Loucy (cell line): ENCODE data around the gene DIDO1.

ENCODE experiments used
- H2AFZ ChIP-seq: fragments of 200-600 bp; sonication (generic); 2 replicates; pipeline ENCODE4 v1.6.0; 2016; ENCODE audit warnings: antibody characterized with exemption, mild to moderate bottlenecking, low read length, moderate library complexity
- H3F3A ChIP-seq: fragments of 200-600 bp; 2 replicates; pipeline ENCODE4 v1.6.0; 2016; ENCODE audit warnings: antibody characterized with exemption, low read depth, mild to moderate bottlenecking
- H3K27me3 ChIP-seq: fragments of 200-600 bp; sonication (generic); 2 replicates; pipeline ENCODE4 v1.6.1; 2014; ENCODE audit warnings: low read length, mild to moderate bottlenecking; ENCODE audit not compliant: insufficient read depth, poor library complexity, severe bottlenecking
- H3K36me3 ChIP-seq: fragments of 200-600 bp; sonication (generic); 2 replicates; pipeline ENCODE4 v1.6.1; 2016; ENCODE audit warnings: low read length; ENCODE audit not compliant: insufficient read depth
- H3K4me1 ChIP-seq: fragments of 200-600 bp; sonication (generic); 2 replicates; pipeline ENCODE4 v1.5.1; 2014; ENCODE audit warnings: low read length, mild to moderate bottlenecking; ENCODE audit not compliant: insufficient read depth, poor library complexity, severe bottlenecking
- H3K4me2 ChIP-seq: fragments of 200-600 bp; sonication (generic); 2 replicates; pipeline ENCODE4 v1.6.0; 2014; ENCODE audit warnings: antibody characterized with exemption, low read length, low read depth, mild to moderate bottlenecking; ENCODE audit not compliant: poor library complexity, severe bottlenecking
- H3K4me3 ChIP-seq: fragments of 200-600 bp; sonication (generic); 2 replicates; pipeline ENCODE4 v1.5.1; 2014; ENCODE audit warnings: low read length, mild to moderate bottlenecking, mixed read lengths; ENCODE audit not compliant: poor library complexity, severe bottlenecking
- H3K79me2 ChIP-seq: fragments of 200-600 bp; sonication (generic); 2 replicates; pipeline ENCODE4 v1.6.1; 2014; ENCODE audit warnings: low read length; ENCODE audit not compliant: insufficient read depth
- H3K9ac ChIP-seq: fragments of 200-600 bp; sonication (generic); 2 replicates; pipeline ENCODE4 v1.6.0; 2014; ENCODE audit warnings: mild to moderate bottlenecking, low read depth, low read length, moderate library complexity; ENCODE audit not compliant: poor library complexity, severe bottlenecking
- H3K9me2 ChIP-seq: fragments of 200-600 bp; sonication (generic); replicated peaks from 2 replicates; pipeline ENCODE4 v1.6.1; 2016; ENCODE audit warnings: low read depth, low read length, mixed read lengths
- H3K9me3 ChIP-seq: fragments of 200-600 bp; sonication (generic); 2 replicates; pipeline ENCODE4 v1.6.1; 2014; ENCODE audit warnings: mild to moderate bottlenecking, antibody characterized with exemption, low read length, low read depth; ENCODE audit not compliant: insufficient read depth
- H4K20me1 ChIP-seq: fragments of 200-600 bp; sonication (generic); 2 replicates; pipeline ENCODE4 v1.6.0; 2014; ENCODE audit warnings: antibody characterized with exemption, low read length, mild to moderate bottlenecking; ENCODE audit not compliant: insufficient read depth, poor library complexity, severe bottlenecking
- EZH2phosphoT487 ChIP-seq: fragments of 200-600 bp; IDR thresholded peaks from 2 replicates; pipeline ENCODE4 v1.6.1; 2018; ENCODE audit warnings: antibody characterized with exemption, mild to moderate bottlenecking, moderate library complexity, borderline replicate concordance
- TF ChIP-seq, protein P1 (sequence below): fragments of 200-600 bp; sonication (generic); conservative IDR thresholded peaks from 2 replicates; pipeline ENCODE4 v1.5.1; 2014; ENCODE audit warnings: mild to moderate bottlenecking, antibody characterized with exemption, low read length

The DIDO1 gene

GRCh38 chr20:62888406-62888805 lies 37.9 kb downstream of the DIDO1 start:
- no peak overlapping the region for H2AFZ ChIP-seq
- no peaks in the 10 kb centered on the region for H3K27me3 ChIP-seq
- no peaks in the 10 kb centered on the region for H4K20me1 ChIP-seq
- no peaks in the 10 kb centered on the region for H3K9me3 ChIP-seq
- no peaks in the 10 kb centered on the region for H3K4me1 ChIP-seq
- no peak overlapping the region for H3K4me3 ChIP-seq
- H3F3A ChIP-seq, result no peaks in the 10 kb centered on the region
- no peaks in the 10 kb centered on the region for H3K79me2 ChIP-seq
- TF ChIP-seq, protein P1, sequence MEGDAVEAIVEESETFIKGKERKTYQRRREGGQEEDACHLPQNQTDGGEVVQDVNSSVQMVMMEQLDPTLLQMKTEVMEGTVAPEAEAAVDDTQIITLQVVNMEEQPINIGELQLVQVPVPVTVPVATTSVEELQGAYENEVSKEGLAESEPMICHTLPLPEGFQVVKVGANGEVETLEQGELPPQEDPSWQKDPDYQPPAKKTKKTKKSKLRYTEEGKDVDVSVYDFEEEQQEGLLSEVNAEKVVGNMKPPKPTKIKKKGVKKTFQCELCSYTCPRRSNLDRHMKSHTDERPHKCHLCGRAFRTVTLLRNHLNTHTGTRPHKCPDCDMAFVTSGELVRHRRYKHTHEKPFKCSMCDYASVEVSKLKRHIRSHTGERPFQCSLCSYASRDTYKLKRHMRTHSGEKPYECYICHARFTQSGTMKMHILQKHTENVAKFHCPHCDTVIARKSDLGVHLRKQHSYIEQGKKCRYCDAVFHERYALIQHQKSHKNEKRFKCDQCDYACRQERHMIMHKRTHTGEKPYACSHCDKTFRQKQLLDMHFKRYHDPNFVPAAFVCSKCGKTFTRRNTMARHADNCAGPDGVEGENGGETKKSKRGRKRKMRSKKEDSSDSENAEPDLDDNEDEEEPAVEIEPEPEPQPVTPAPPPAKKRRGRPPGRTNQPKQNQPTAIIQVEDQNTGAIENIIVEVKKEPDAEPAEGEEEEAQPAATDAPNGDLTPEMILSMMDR, result no peak
- TF ChIP-seq EZH2phosphoT487, result no peak
- no peak overlapping the region for H3K4me2 ChIP-seq
- H3K36me3 ChIP-seq, result peaks cover 58% of the 10 kb centered on the region; the same call in 1 of the 2 replicates
- no peaks in the 10 kb centered on the region for H3K9me2 ChIP-seq
- H3K9ac ChIP-seq, result no peak overlapping the region

DNA sequence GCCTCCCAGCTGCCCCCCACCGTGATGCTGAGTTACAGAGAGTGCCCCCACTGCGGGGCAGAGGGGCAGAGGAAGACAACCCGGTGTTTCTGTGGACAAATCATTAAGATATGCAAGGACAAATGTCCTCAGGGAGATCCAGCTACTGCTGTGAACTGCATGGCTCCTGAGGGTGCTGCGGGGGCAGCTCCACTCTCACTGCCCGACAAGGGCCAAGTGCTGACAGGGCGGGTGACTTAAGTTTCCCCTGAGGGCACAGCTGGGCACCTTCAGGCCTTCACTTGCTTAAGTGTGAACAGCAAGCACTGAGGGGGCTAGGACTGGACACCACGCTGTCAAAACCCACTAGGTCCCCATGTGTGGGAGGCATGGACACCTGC lies 38.5 kb downstream of the DIDO1 start:
- Histone ChIP-seq H3K4me3 (no peak overlapping the region), H3K36me3 (peaks cover 53% of the 10 kb centered on the region; the same call in 1 of the 2 replicates), H3K9me2 (no peaks in the 10 kb centered on the region), H3K4me1 (no peaks in the 10 kb centered on the region), H3K9ac (no peak overlapping the region), H3K9me3 (no peaks in the 10 kb centered on the region), H3K27me3 (no peaks in the 10 kb centered on the region), H3K4me2 (no peak overlapping the region), H2AFZ (no peak overlapping the region), H4K20me1 (no peaks in the 10 kb centered on the region), H3F3A (no peaks in the 10 kb centered on the region), H3K79me2 (no peaks in the 10 kb centered on the region)
- TF ChIP-seq EZH2phosphoT487, result no peak
- TF ChIP-seq, protein P1, result no peak

DNA sequence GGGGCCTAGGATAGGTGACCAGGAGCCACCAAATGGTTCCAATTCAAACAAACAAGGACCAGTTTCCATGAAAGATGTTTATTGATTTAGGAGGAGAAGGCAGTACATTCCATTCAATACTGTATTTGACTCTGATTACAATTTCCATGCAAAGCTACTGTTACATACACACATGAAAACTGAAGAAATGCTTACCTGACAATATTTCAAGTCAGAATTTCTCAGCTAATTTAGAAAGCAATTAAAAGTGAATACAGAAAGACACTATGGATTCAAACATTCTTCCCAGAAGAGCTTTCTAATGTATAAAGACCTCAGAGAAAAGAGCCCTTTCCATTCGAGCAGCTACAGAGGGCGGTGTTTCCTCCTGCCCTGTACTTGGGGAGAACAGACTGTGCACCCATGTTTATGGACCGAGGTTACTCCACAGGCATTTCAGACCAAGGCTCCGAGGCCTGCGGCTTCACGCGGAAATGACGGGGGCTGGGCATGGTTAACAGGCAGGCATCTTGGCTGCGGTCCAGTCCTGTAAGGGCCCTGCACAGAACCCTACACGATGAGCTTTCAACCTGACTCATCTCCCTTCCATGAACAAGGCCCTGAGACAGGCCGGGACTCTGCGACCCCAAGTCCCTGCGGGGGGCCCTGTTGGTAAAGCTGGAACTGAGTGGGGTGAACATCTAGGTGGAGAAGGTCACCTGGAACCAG lies 39.0 kb downstream of the DIDO1 start:
- Histone ChIP-seq H3K27me3 (no peaks in the 10 kb centered on the region), H4K20me1 (no peaks in the 10 kb centered on the region), H3K9me3 (no peaks in the 10 kb centered on the region), H3K4me1 (no peaks in the 10 kb centered on the region), H3K36me3 (peaks cover 47% of the 10 kb centered on the region; the same call in 1 of the 2 replicates), H3K4me2 (no peak overlapping the region), H3F3A (no peaks in the 10 kb centered on the region), H3K9me2 (no peaks in the 10 kb centered on the region), H3K79me2 (no peaks in the 10 kb centered on the region), H2AFZ (no peak overlapping the region), H3K9ac (no peak overlapping the region), H3K4me3 (no peak overlapping the region)
- no peak for TF ChIP-seq EZH2phosphoT487
- TF ChIP-seq, protein P1, result no peak
